Measurements from ENCODE around the gene ENTPD6.
"Not testable (repeated sequence)": the region's sequence is repeated elsewhere in the genome, so short reads cannot be mapped to it uniquely, and the experiment has no call there.

Gene ENTPD6

DNA sequence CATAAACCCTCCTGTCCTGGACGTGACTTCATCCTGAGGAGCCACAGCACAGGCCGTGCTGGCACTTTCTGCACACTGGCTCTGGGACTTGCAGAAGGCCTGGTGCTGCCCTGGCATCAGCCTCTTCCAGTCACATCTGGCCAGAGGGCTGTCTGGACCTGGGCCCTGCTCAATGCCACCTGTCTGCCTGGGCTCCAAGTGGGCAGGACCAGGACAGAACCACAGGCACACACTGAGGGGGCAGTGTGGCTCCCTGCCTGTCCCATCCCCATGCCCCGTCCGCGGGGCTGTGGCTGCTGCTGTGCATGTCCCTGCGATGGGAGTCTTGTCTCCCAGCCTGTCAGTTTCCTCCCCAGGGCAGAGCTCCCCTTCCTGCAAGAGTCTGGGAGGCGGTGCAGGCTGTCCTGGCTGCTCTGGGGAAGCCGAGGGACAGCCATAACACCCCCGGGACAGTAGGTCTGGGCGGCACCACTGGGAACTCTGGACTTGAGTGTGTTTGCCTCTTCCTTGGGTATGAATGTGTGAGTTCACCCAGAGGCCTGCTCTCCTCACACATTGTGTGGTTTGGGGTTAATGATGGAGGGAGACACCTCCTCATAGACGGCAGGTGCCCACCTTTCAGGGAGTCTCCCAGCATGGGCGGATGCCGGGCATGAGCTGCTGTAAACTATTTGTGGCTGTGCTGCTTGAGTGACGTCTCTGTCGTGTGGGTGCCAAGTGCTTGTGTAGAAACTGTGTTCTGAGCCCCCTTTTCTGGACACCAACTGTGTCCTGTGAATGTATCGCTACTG is 30.3 kb downstream of the ENTPD6 start:
- no peak for DNase-seq

DNA sequence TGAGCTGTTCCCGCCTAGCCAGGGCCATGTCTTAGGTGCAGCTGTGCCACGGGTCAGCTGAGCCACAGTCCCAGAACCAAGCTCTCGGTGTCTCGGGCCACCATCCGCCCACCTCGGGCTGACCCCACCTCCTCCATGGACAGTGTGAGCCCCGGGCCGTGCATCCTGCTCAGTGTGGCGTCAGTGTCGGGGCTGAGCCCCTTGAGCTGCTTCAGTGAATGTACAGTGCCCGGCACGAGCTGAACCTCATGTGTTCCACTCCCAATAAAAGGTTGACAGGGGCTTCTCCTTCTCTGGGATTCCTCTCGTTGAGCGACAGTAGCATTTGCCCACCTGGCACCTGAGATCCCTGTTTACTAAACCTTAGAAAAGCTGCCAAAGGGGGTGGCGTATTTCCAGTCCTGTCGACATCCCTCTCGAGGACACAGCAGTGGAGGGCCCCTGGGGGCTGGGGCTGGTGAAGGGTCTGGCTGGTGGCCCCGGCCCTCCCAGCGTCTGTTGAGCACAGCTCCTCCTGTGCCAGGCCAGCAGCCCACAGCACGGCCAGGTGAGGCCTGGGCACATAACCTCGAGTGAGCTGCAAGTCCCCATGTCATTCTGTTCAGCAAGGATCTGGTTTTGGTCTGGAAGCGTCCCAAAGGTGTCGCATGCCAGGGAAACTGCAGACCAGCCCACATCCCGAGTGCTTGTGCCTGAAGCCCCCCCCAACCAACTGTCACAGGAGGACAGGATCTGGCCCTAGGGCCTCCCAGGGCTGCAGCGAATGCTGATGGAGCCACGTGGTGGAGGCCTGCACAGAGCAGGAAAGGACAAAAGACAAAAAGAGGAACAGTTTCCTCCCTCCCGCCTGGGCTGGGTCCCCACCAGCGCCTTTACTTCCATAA is 31.2 kb downstream of the ENTPD6 start:
- DNase-seq, result no peak

DNA sequence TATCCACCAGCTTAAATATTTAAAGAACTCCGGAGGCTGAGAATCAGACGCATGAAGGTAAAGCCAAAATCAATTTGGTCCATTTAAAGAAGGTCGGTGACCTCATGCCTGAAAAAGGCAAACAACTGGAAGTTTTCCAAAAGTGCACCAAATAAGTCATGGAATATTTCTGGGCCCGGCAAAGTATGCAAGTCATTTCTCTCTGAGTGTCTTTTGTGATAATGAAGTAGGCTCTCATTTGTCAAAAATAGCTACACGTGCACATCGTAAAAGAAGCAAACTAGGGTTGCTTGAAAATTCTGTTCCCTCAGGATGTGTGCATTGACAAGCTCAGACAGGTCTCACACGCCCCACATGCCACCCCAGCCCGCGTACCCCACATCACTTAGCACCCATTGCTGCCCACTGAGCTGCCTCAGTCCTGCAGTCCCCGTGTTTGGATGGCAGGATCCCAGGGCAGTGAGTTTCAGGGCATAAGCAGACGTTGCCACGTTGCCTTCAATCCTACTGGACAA is 31.9 kb downstream of the ENTPD6 start:
- no peak for DNase-seq

- DNase-seq, result no peak
These were observed 34.1 kb downstream of the ENTPD6 start for GRCh38 chr20:25229486-25230165.

GRCh38 chr20:25230166-25230831 is 34.8 kb downstream of the ENTPD6 start:
- peak; percentile 76 for DNase-seq

GRCh38 chr20:25233016-25233772 is 37.7 kb downstream of the ENTPD6 start:
- no peak for DNase-seq

GRCh38 chr20:25234009-25234849 is 38.7 kb downstream of the ENTPD6 start:
- DNase-seq, result not testable (repeated sequence)

- DNase-seq, result no peak
These were observed 41.2 kb downstream of the ENTPD6 start for GRCh38 chr20:25236450-25237304.

- DNase-seq, result no peak
These were observed 42.3 kb downstream of the ENTPD6 start for GRCh38 chr20:25237610-25238318.

DNA sequence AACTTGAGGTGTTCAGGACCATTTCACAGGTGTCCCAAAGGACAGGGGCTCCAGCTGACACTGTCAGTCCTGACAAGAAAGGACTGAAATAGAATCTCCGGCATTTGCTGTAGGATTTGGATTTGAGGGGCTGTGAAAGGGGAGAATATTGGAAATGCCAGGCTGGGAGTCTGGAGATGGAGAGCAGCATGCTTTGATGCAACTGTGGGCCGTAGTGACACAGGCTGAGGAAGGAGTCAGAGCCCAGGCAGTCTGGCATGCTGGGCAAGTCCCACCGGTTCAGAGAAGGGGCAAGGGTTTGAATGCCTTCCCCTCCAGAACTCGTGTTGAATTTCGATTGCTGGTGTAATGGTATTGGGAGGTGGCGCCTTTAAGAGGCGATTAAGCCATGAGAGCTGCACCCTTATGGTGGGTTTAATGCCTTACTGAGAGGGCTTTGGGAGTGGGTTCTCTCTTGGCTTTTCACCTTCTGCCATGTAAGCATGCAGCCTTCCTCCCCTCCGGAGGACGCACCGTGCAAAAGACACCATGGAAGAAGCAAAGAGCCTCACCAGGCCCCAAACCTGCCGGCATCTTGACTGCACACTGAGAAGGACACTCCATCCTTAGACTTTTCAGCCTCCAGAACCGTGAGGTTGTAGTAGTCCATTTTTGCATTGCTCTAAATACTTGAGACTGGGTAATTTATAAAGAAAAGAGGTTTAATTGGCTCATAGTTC is 43.0 kb downstream of the ENTPD6 start:
- DNase-seq, result no peak

- DNase-seq, result no peak
These were observed 44.2 kb downstream of the ENTPD6 start for GRCh38 chr20:25239387-25240370.

DNA sequence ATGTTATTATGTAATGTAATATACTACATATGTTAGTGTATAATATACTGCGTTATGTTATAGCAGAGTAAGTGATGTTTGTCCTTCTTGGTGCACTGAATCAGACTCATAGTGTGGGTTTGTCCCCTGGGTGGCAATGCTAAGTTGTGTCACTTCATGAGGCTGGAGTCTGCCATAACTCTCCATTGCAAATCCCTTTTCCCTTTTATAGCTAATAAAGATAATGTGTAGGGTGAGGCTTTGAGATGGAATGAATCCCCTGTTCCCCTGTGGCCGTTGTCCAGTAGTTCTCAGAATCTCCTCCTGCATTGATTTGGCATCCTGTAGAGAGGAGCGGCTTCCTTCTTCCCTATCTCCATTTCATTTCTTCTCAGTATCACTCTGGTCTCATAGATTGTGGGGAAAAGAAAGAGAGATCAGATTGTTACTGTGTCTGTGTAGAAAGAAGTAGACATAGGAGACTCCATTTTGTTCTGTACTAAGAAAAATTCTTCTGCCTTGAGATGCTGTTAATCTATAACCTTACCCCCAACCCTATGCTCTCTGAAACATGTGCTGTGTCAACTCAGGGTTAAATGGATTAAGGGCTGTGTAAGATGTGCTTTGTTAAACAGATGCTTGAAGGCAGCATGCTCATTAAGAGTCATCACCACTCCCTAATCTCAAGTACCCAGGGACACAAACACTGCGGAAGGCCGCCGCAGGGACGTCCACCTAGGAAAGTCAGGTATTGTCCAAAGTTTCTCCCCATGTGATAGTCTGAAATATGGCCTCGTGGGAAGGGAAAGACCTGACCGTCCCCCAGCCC is 45.5 kb downstream of the ENTPD6 start:
- not testable (repeated sequence) for DNase-seq

- not testable (repeated sequence) for DNase-seq
These were observed 46.1 kb downstream of the ENTPD6 start for GRCh38 chr20:25241659-25241955.

GRCh38 chr20:25242231-25242630 is 46.7 kb downstream of the ENTPD6 start:
- peak; percentile 60 for DNase-seq

- no peak for DNase-seq
These were observed 48.0 kb downstream of the ENTPD6 start for GRCh38 chr20:25243416-25243979.

DNA sequence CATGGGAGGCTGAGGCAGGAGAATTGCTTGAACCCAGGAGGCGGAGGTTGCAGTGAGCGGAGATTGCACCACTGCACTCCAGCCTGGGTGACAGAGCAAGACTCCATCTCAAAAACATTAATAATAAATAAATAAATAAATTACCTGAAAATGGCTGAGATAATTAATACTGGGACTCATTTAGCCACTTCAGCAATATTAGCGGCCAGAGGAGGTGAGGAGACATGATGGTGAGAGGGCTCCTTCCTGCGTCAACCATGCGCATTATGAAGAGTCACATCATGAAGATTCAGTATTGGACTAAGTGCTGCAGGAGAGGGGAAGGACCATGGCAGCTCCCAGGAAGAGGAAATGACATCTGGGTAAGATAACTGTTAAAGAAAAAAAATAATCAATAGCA is 49.5 kb downstream of the ENTPD6 start:
- DNase-seq, result no peak

Measured in NCI-H2227 treated with DMSO at 0.1 percent for 48 hours (cell line).